ENCODE measurements around the gene ITIH2.
A peak's percentile ranks its signal among the peaks of the same experiment; 100 is the strongest.
"Not testable (repeated sequence)": the region's sequence is repeated elsewhere in the genome, so short reads cannot be mapped to it uniquely, and the experiment has no call there.

ITIH2 gene

GRCh38 chr10:7744307-7744706 lies 41.2 kb downstream of the ITIH2 start:
- DNase-seq (ENCODE audit: low read depth), result no peak

GRCh38 chr10:7748637-7749036 lies 45.5 kb downstream of the ITIH2 start:
- DNase-seq (ENCODE audit: low read depth), result not testable (repeated sequence)

GRCh38 chr10:7750222-7750621 lies 47.1 kb downstream of the ITIH2 start:
- DNase-seq (ENCODE audit: low read depth), result no peak

- no peak for DNase-seq (ENCODE audit: low read depth)
These were observed 49.1 kb downstream of the ITIH2 start for GRCh38 chr10:7752251-7752650.

GRCh38 chr10:7755103-7755502 lies 52.0 kb downstream of the ITIH2 start:
- DNase-seq (ENCODE audit: low read depth), result no peak

- no peak for DNase-seq (ENCODE audit: low read depth)
These were observed 53.4 kb downstream of the ITIH2 start for GRCh38 chr10:7756360-7756992.

- DNase-seq (ENCODE audit: low read depth), result no peak
These were observed 60.8 kb downstream of the ITIH2 start for GRCh38 chr10:7763929-7764328.

- DNase-seq (ENCODE audit: low read depth), result no peak
These were observed 63.1 kb downstream of the ITIH2 start for GRCh38 chr10:7766241-7766640.

- no peak for DNase-seq (ENCODE audit: low read depth)
These were observed 64.1 kb downstream of the ITIH2 start for GRCh38 chr10:7767209-7767608.

- no peak for DNase-seq (ENCODE audit: low read depth)
These were observed 65.3 kb downstream of the ITIH2 start for GRCh38 chr10:7768417-7768816.

GRCh38 chr10:7773845-7774801 lies 71.0 kb downstream of the ITIH2 start:
- no peak for DNase-seq (ENCODE audit: low read depth)

- DNase-seq (ENCODE audit: low read depth), result no peak
These were observed 73.7 kb downstream of the ITIH2 start for GRCh38 chr10:7776777-7777176.

- DNase-seq (ENCODE audit: low read depth), result not testable (repeated sequence)
These were observed 79.1 kb downstream of the ITIH2 start for GRCh38 chr10:7782194-7782593.

GRCh38 chr10:7786430-7786829 lies 83.3 kb downstream of the ITIH2 start:
- no peak for DNase-seq (ENCODE audit: low read depth)

GRCh38 chr10:7787150-7787856 lies 84.2 kb downstream of the ITIH2 start:
- DNase-seq (ENCODE audit: low read depth), result peak; percentile 1

GRCh38 chr10:7787857-7788638 lies 84.9 kb downstream of the ITIH2 start, which contains the start of the genes ATP5F1C and KIN:
Gene ATP5F1C (plus strand): TSS chr10:7788177. CDS start chr10:7788208, 31 bp downstream.
Gene KIN (minus strand): TSS chr10:7787993. CDS start chr10:7787933, 60 bp downstream.
- peak; percentile 94 for DNase-seq (ENCODE audit: low read depth)

- DNase-seq (ENCODE audit: low read depth), result no peak
These were observed 85.6 kb downstream of the ITIH2 start for GRCh38 chr10:7788639-7789286.

- no peak for DNase-seq (ENCODE audit: low read depth)
These were observed 86.3 kb downstream of the ITIH2 start for GRCh38 chr10:7789390-7789789.

GRCh38 chr10:7792541-7792940 lies 89.4 kb downstream of the ITIH2 start:
- DNase-seq (ENCODE audit: low read depth), result no peak

GRCh38 chr10:7794251-7795026 lies 91.3 kb downstream of the ITIH2 start:
- DNase-seq (ENCODE audit: low read depth), result no peak

Data from T-helper 22 cell (primary cell).